WTC11 (cell line): ENCODE measurements around the gene BLMH. TPM values are rescaled to one million over a fixed set of nuclear protein-coding genes. Genes with fewer than 3 reads are reported as not detected.

Experiments
- ATAC-seq: fragments of 200-7000 bp; cut with Tn5 transposase; 2 replicates; pipeline ENCODE4 v1.10.0; 2021; ENCODE audit warnings: mild to moderate bottlenecking, moderate library complexity
- CTCF ChIA-PET: fragments of 300-600 bp; sonication (Branson Sonifier 250); formaldehyde crosslinking; loops from one replicate; lab custom pipeline; 2021; ENCODE audit warnings: antibody characterized with exemption; lab: Charles Lee
- POLR2A ChIA-PET: fragments of 350-600 bp; sonication (Branson Sonifier 250); formaldehyde crosslinking; loops from one replicate; lab custom pipeline; 2021; ENCODE audit warnings: antibody characterized with exemption; lab: Charles Lee
- DNase-seq: peaks from one replicate; pipeline ENCODE4 v3.0.0; 2021; ENCODE audit warnings: low spot score
- H3K27ac Mint-ChIP-seq: 2 replicates; pipeline ENCODE4 v1.8.0; 2021; ENCODE audit warnings: mixed read lengths
- H3K27me3 Mint-ChIP-seq: 2 replicates; pipeline ENCODE4 v1.8.0; 2021; ENCODE audit warnings: low read depth, mild to moderate bottlenecking, moderate library complexity, mixed read lengths
- H3K36me3 Mint-ChIP-seq: 2 replicates; pipeline ENCODE4 v1.8.0; 2021; ENCODE audit warnings: mixed read lengths
- H3K4me1 Mint-ChIP-seq: 2 replicates; pipeline ENCODE4 v1.8.0; 2022; ENCODE audit warnings: mixed read lengths
- H3K4me3 Mint-ChIP-seq: 2 replicates; pipeline ENCODE4 v1.8.0; 2021; ENCODE audit warnings: mild to moderate bottlenecking, moderate library complexity, mixed read lengths
- H3K9me3 Mint-ChIP-seq: 2 replicates; pipeline ENCODE4 v1.8.0; 2021; ENCODE audit warnings: mixed read lengths
- CREB1 ChIP-seq: sonication (generic); formaldehyde crosslinking; IDR thresholded peaks from 2 replicates; pipeline ENCODE4 v1.8.0; 2023; ENCODE audit warnings: mild to moderate bottlenecking, missing genetic modification reagents
- CREM ChIP-seq: sonication (generic); formaldehyde crosslinking; IDR thresholded peaks from 2 replicates; pipeline ENCODE4 v1.8.1; 2022; ENCODE audit warnings: mild to moderate bottlenecking, missing genetic modification reagents, moderate library complexity
- MXD4 ChIP-seq: fragments of 250-450 bp; sonication (Bioruptor Pico); IDR thresholded peaks from 2 replicates; pipeline ENCODE4 v1.8.0; 2021; ENCODE audit warnings: mild to moderate bottlenecking, moderate library complexity, borderline replicate concordance
- NFATC4 ChIP-seq: fragments of 250-450 bp; sonication (Bioruptor Pico); IDR thresholded peaks from 2 replicates; pipeline ENCODE4 v1.9.0; 2021; ENCODE audit warnings: mild to moderate bottlenecking
- SMAD3 ChIP-seq: sonication (generic); formaldehyde crosslinking; IDR thresholded peaks from 2 replicates; pipeline ENCODE4 v1.8.0; 2022; ENCODE audit warnings: missing genetic modification reagents, mild to moderate bottlenecking, borderline replicate concordance
- SMAD4 ChIP-seq: sonication (generic); formaldehyde crosslinking; IDR thresholded peaks from 2 replicates; pipeline ENCODE4 v1.8.0; 2022; ENCODE audit warnings: mild to moderate bottlenecking, missing genetic modification reagents
- total RNA-seq: library from RNA; stranded (reverse); gene quantifications from 3 replicates; pipeline ENCODE4 v1.2.3, GENCODE V29; 2021
- TF ChIP-seq, protein P1 (sequence below): sonication (generic); formaldehyde crosslinking; IDR thresholded peaks from 2 replicates; pipeline ENCODE4 v1.8.1; 2023; ENCODE audit warnings: mild to moderate bottlenecking, missing genetic modification reagents
- TF ChIP-seq, protein P2 (sequence below): sonication (generic); formaldehyde crosslinking; IDR thresholded peaks from 2 replicates; pipeline ENCODE4 v1.8.1; 2023; ENCODE audit warnings: mild to moderate bottlenecking, missing genetic modification reagents, moderate library complexity
- TF ChIP-seq, protein P3 (sequence below): sonication (generic); formaldehyde crosslinking; IDR thresholded peaks from 2 replicates; pipeline ENCODE4 v1.8.1; 2022; ENCODE audit warnings: low read depth, mild to moderate bottlenecking, moderate library complexity, missing genetic modification reagents, borderline replicate concordance
- TF ChIP-seq, protein P4 (sequence below): sonication (generic); formaldehyde crosslinking; IDR thresholded peaks from 2 replicates; pipeline ENCODE4 v1.8.0; 2023; ENCODE audit warnings: missing genetic modification reagents, mild to moderate bottlenecking, borderline replicate concordance
- TF ChIP-seq, protein P5 (sequence below): fragments of 250-450 bp; sonication (Bioruptor Pico); IDR thresholded peaks from 2 replicates; pipeline ENCODE4 v1.9.0; 2021; ENCODE audit warnings: mild to moderate bottlenecking, borderline replicate concordance

The BLMH gene
- total RNA-seq, 1 experiment from 2014 or later, result 63.9 TPM

DNA sequence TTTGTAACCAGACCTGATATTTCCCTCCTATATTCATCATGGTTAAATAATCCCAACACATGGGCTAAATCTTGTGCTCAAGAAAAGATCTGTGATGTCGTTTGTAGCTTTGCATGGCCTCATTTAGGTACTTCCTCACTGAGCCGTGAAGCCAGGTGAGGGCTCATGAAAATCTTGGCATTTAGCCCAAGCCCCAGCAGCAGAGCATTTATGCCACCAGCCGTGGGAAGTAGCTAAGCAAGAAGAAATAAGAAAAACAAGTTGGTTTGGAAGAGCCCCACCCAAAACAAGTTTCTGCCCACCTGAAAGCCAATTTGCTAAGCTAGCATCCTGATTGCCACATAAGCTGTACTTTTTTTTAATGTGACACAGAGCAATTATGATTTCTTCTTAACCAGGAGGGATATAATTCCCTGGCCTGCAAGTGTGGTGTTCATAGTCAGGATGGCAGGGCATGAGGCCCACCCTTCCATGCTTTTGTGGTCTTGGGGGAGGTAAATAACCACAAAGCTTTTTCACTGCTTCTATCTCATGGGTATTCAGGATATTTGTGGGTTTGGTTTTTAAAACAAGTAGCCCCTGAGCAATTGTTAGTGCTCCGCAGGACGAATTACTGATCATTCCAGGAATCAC is 31.6 kb upstream of the BLMH start:
- Mint-ChIP-seq H3K36me3 (no peaks in the 10 kb centered on the region), H3K9me3 (no peaks in the 10 kb centered on the region), H3K4me1 (no peaks in the 10 kb centered on the region), H3K4me3 (no peak overlapping the region), H3K27ac (no peak overlapping the region), H3K27me3 (no peaks in the 10 kb centered on the region)
- CTCF ChIA-PET, result interaction anchor here (1.7 to 1.8 kb wide), 2 partner anchors 13 to 219 kb away, joined by 4 to 7 read pairs; no protein-coding TSS in a partner anchor
- ATAC-seq (no peak), DNase-seq (no peak)
- TF ChIP-seq, protein P1, sequence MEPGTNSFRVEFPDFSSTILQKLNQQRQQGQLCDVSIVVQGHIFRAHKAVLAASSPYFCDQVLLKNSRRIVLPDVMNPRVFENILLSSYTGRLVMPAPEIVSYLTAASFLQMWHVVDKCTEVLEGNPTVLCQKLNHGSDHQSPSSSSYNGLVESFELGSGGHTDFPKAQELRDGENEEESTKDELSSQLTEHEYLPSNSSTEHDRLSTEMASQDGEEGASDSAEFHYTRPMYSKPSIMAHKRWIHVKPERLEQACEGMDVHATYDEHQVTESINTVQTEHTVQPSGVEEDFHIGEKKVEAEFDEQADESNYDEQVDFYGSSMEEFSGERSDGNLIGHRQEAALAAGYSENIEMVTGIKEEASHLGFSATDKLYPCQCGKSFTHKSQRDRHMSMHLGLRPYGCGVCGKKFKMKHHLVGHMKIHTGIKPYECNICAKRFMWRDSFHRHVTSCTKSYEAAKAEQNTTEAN (CRISPR knock-in tag), result no peak
- POLR2A ChIA-PET, result no interaction called here

DNA sequence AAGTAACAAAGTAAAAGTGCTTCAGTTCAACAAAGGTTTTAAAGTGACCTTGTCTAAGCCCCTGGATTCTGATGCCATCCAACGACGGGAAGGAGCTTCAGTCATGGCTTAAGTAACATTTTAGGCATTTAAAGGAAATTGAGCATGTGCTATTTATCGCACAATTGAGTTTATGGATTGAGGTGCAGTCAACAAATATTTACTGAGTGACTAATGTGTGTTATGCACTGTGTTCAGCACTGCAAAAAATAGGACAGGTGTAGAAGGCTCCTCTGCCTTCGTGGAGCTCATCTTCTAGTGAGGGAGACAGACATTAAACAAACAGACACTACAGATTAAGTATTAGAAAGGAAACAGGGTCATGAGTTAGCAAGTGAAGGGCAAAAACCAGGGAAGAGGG is 29.6 kb upstream of the BLMH start:
- Mint-ChIP-seq H3K27ac (no peak overlapping the region), H3K27me3 (no peaks in the 10 kb centered on the region), H3K4me3 (no peak overlapping the region), H3K9me3 (no peaks in the 10 kb centered on the region), H3K36me3 (no peaks in the 10 kb centered on the region), H3K4me1 (no peaks in the 10 kb centered on the region)
- no peak for DNase-seq
- CTCF ChIA-PET, result no interaction called here
- POLR2A ChIA-PET, result no interaction called here
- TF ChIP-seq MXD4 (CRISPR knock-in tag), result no peak
- TF ChIP-seq, protein P2, sequence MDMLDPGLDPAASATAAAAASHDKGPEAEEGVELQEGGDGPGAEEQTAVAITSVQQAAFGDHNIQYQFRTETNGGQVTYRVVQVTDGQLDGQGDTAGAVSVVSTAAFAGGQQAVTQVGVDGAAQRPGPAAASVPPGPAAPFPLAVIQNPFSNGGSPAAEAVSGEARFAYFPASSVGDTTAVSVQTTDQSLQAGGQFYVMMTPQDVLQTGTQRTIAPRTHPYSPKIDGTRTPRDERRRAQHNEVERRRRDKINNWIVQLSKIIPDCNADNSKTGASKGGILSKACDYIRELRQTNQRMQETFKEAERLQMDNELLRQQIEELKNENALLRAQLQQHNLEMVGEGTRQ (CRISPR knock-in tag), result no peak
- no peak for TF ChIP-seq NFATC4 (CRISPR knock-in tag)
- TF ChIP-seq, protein P3, sequence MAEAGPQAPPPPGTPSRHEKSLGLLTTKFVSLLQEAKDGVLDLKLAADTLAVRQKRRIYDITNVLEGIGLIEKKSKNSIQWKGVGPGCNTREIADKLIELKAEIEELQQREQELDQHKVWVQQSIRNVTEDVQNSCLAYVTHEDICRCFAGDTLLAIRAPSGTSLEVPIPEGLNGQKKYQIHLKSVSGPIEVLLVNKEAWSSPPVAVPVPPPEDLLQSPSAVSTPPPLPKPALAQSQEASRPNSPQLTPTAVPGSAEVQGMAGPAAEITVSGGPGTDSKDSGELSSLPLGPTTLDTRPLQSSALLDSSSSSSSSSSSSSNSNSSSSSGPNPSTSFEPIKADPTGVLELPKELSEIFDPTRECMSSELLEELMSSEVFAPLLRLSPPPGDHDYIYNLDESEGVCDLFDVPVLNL (CRISPR knock-in tag), result no peak
- TF ChIP-seq CREB1 (CRISPR knock-in tag), result no peak
- TF ChIP-seq, protein P4, sequence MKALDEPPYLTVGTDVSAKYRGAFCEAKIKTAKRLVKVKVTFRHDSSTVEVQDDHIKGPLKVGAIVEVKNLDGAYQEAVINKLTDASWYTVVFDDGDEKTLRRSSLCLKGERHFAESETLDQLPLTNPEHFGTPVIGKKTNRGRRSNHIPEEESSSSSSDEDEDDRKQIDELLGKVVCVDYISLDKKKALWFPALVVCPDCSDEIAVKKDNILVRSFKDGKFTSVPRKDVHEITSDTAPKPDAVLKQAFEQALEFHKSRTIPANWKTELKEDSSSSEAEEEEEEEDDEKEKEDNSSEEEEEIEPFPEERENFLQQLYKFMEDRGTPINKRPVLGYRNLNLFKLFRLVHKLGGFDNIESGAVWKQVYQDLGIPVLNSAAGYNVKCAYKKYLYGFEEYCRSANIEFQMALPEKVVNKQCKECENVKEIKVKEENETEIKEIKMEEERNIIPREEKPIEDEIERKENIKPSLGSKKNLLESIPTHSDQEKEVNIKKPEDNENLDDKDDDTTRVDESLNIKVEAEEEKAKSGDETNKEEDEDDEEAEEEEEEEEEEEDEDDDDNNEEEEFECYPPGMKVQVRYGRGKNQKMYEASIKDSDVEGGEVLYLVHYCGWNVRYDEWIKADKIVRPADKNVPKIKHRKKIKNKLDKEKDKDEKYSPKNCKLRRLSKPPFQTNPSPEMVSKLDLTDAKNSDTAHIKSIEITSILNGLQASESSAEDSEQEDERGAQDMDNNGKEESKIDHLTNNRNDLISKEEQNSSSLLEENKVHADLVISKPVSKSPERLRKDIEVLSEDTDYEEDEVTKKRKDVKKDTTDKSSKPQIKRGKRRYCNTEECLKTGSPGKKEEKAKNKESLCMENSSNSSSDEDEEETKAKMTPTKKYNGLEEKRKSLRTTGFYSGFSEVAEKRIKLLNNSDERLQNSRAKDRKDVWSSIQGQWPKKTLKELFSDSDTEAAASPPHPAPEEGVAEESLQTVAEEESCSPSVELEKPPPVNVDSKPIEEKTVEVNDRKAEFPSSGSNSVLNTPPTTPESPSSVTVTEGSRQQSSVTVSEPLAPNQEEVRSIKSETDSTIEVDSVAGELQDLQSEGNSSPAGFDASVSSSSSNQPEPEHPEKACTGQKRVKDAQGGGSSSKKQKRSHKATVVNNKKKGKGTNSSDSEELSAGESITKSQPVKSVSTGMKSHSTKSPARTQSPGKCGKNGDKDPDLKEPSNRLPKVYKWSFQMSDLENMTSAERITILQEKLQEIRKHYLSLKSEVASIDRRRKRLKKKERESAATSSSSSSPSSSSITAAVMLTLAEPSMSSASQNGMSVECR, result no peak
- no peak for ATAC-seq

DNA sequence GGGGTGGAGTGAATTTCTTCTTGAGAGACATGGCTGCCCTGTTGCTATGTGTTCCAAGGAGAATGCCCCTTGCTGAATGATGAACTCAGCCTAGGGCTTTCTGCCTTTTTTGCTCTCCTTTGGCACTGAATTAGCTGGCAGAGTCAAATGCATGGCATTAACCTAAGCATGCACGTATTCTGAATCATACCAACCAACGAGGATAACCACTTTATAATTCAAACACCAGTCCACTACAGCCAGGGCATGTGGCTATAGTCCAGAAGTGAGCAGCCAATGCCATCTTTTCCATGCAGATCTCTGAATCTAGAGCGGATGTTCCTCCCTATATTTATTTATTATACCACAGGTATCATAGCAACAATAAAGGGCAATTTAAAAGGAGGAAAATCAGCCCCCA is 26.4 kb upstream of the BLMH start:
- TF ChIP-seq, protein P5, sequence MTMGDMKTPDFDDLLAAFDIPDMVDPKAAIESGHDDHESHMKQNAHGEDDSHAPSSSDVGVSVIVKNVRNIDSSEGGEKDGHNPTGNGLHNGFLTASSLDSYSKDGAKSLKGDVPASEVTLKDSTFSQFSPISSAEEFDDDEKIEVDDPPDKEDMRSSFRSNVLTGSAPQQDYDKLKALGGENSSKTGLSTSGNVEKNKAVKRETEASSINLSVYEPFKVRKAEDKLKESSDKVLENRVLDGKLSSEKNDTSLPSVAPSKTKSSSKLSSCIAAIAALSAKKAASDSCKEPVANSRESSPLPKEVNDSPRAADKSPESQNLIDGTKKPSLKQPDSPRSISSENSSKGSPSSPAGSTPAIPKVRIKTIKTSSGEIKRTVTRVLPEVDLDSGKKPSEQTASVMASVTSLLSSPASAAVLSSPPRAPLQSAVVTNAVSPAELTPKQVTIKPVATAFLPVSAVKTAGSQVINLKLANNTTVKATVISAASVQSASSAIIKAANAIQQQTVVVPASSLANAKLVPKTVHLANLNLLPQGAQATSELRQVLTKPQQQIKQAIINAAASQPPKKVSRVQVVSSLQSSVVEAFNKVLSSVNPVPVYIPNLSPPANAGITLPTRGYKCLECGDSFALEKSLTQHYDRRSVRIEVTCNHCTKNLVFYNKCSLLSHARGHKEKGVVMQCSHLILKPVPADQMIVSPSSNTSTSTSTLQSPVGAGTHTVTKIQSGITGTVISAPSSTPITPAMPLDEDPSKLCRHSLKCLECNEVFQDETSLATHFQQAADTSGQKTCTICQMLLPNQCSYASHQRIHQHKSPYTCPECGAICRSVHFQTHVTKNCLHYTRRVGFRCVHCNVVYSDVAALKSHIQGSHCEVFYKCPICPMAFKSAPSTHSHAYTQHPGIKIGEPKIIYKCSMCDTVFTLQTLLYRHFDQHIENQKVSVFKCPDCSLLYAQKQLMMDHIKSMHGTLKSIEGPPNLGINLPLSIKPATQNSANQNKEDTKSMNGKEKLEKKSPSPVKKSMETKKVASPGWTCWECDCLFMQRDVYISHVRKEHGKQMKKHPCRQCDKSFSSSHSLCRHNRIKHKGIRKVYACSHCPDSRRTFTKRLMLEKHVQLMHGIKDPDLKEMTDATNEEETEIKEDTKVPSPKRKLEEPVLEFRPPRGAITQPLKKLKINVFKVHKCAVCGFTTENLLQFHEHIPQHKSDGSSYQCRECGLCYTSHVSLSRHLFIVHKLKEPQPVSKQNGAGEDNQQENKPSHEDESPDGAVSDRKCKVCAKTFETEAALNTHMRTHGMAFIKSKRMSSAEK (CRISPR knock-in tag), result no peak
- TF ChIP-seq SMAD3, result no peak
- no peak for TF ChIP-seq CREM
- TF ChIP-seq SMAD4 (CRISPR knock-in tag), result no peak
- H3K27me3 Mint-ChIP-seq, result no peaks in the 10 kb centered on the region
- no peak overlapping the region for H3K4me3 Mint-ChIP-seq
- CTCF ChIA-PET, result interaction anchor here (1.2 kb wide), 1 partner anchor 9 kb away, joined by 7 read pairs; no protein-coding TSS in a partner anchor
- POLR2A ChIA-PET, result no interaction called here
- no peak overlapping the region for H3K27ac Mint-ChIP-seq
- DNase-seq, result no peak
- H3K4me1 Mint-ChIP-seq, result no peaks in the 10 kb centered on the region
- ATAC-seq, result no peak
- no peaks in the 10 kb centered on the region for H3K9me3 Mint-ChIP-seq
- H3K36me3 Mint-ChIP-seq, result no peaks in the 10 kb centered on the region
